Measurements from ENCODE around the gene PIK3R2.

The PIK3R2 gene

DNA sequence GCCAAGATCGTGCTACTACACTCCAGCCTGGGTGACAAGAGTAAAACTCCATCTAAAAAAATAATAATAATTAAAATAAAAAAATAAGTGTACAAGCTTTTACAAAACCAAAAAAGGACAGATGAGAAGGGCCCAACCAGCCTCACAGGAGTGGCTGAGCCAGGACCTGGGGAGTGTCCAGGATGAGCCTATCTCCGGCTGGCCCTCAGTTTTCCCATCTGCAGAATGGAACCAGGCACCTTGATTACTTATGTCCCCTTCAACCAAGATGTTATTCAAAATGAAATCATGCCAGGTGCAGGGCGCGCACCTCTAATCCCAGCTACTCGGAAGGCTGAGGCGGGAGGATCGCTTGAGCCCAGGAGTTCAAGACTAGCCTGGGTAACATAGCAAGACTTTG is 11.1 kb downstream of the PIK3R2 start:
- TF ChIP-seq L3MBTL2 (conservative IDR thresholded peaks at IDR 0.05) (no peak), LEF1 (IDR thresholded peaks at IDR 0.05; ENCODE audit: borderline replicate concordance) (no peak), ZNF384 (IDR thresholded peaks at IDR 0.05) (no peak), SP1 (IDR thresholded peaks at IDR 0.05) (no peak), CTBP1 (IDR thresholded peaks at IDR 0.05; ENCODE audit: borderline replicate concordance) (no peak), ARNT (IDR thresholded peaks at IDR 0.05) (no peak), NFRKB (IDR thresholded peaks at IDR 0.05) (no peak), ELF4 (IDR thresholded peaks at IDR 0.05) (no peak), FOXM1 (IDR thresholded peaks at IDR 0.05; ENCODE audit: borderline replicate concordance) (no peak), HDGF (IDR thresholded peaks at IDR 0.05; ENCODE audit: borderline replicate concordance) (no peak), TARDBP (IDR thresholded peaks at IDR 0.05) (no peak), FOXA1 (IDR thresholded peaks at IDR 0.05) (no peak), BHLHE40 (IDR thresholded peaks at IDR 0.05; ENCODE audit: borderline replicate concordance) (no peak), FOXK2 (IDR thresholded peaks at IDR 0.05) (no peak), SUZ12 (IDR thresholded peaks at IDR 0.05) (no peak)
- TF ChIP-seq, protein P1, sequence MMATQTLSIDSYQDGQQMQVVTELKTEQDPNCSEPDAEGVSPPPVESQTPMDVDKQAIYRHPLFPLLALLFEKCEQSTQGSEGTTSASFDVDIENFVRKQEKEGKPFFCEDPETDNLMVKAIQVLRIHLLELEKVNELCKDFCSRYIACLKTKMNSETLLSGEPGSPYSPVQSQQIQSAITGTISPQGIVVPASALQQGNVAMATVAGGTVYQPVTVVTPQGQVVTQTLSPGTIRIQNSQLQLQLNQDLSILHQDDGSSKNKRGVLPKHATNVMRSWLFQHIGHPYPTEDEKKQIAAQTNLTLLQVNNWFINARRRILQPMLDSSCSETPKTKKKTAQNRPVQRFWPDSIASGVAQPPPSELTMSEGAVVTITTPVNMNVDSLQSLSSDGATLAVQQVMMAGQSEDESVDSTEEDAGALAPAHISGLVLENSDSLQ (IDR thresholded peaks at IDR 0.05): no peak
- no peak for DNase-seq (ENCODE audit: extremely low spot score)
- ChIA-PET POLR2A (no interaction called here), CTCF (no interaction called here)

DNA sequence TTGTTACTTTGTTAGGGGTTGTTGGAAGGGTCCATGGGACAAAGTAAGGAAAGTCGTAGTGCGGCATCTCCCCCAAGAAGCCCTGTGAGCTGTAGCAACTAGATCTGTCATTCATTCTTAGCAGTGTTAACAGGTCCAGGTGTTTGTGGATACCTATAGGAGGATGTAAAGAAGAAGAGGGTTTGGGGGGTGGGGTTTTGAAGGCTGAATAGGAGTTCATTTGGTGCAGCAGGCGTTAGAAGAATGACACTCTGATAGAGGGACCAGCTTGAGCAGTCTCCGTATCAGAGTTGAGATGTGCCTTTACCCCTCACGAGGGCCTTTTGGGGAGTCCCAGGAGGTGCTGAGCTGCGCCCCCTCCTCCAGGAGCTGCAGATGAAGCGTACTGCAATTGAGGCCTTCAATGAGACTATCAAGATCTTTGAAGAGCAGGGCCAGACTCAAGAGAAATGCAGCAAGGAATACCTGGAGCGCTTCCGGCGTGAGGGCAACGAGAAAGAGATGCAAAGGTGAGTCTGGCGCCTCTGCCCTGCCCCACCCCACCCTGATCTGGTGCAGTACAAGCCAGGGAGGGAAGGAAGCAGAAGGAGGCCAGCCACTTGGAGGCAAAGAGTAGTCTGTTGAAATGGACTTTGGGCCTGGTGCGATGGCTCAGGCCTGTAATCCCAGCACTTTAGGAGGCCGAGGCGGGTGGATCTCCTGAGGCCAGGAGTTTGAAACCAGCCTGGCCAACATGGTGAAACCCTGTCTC is 13.0 kb downstream of the PIK3R2 start:
- TF ChIP-seq SUZ12 (IDR thresholded peaks at IDR 0.05) (no peak), TARDBP (IDR thresholded peaks at IDR 0.05) (no peak), ELF4 (IDR thresholded peaks at IDR 0.05) (no peak), FOXA1 (IDR thresholded peaks at IDR 0.05) (no peak), SP1 (IDR thresholded peaks at IDR 0.05) (no peak), ARNT (IDR thresholded peaks at IDR 0.05) (no peak), CTBP1 (IDR thresholded peaks at IDR 0.05; ENCODE audit: borderline replicate concordance) (no peak), LEF1 (IDR thresholded peaks at IDR 0.05; ENCODE audit: borderline replicate concordance) (no peak), HDGF (IDR thresholded peaks at IDR 0.05; ENCODE audit: borderline replicate concordance) (no peak), FOXK2 (IDR thresholded peaks at IDR 0.05) (no peak), FOXM1 (IDR thresholded peaks at IDR 0.05; ENCODE audit: borderline replicate concordance) (no peak)
- TF ChIP-seq, protein P1 (IDR thresholded peaks at IDR 0.05): no peak
- DNase-seq (ENCODE audit: extremely low spot score): no peak
- ChIA-PET POLR2A (no interaction called here), CTCF (interaction anchor here (0.8 to 1.4 kb wide), 3 partner anchors 9 to 87 kb away, joined by 3 to 4 read pairs (median 3); no protein-coding TSS in a partner anchor)

DNA sequence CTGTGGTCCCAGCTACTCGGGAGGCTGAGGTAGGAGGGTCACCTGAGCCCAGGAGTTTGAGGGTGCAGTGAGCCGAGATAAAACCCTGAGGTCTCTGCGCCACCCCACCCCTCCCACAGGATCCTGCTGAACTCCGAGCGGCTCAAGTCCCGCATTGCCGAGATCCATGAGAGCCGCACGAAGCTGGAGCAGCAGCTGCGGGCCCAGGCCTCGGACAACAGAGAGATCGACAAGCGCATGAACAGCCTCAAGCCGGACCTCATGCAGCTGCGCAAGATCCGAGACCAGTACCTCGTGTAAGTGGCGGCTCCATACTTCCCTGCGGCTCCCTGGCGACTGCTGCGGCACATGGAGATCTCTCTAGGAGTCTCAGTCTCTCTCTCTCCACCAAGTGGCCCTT is 14.0 kb downstream of the PIK3R2 start:
- POLR2A ChIA-PET: no interaction called here
- no peak for TF ChIP-seq TARDBP (IDR thresholded peaks at IDR 0.05)
- TF ChIP-seq LEF1 (IDR thresholded peaks at IDR 0.05; ENCODE audit: borderline replicate concordance): no peak
- no peak for TF ChIP-seq NFRKB (IDR thresholded peaks at IDR 0.05)
- TF ChIP-seq, protein P1 (IDR thresholded peaks at IDR 0.05): no peak
- no peak for TF ChIP-seq SUZ12 (IDR thresholded peaks at IDR 0.05)
- no peak for TF ChIP-seq SP1 (IDR thresholded peaks at IDR 0.05)
- no peak for TF ChIP-seq HDGF (IDR thresholded peaks at IDR 0.05; ENCODE audit: borderline replicate concordance)
- TF ChIP-seq CTBP1 (IDR thresholded peaks at IDR 0.05; ENCODE audit: borderline replicate concordance): no peak
- no peak for TF ChIP-seq ELF4 (IDR thresholded peaks at IDR 0.05)
- no peak for TF ChIP-seq BHLHE40 (IDR thresholded peaks at IDR 0.05; ENCODE audit: borderline replicate concordance)
- no peak for DNase-seq (ENCODE audit: extremely low spot score)
- CTCF ChIA-PET: interaction anchor here (1.1 kb wide), 1 partner anchor 54 kb away, joined by 3 read pairs; no protein-coding TSS in a partner anchor

DNA sequence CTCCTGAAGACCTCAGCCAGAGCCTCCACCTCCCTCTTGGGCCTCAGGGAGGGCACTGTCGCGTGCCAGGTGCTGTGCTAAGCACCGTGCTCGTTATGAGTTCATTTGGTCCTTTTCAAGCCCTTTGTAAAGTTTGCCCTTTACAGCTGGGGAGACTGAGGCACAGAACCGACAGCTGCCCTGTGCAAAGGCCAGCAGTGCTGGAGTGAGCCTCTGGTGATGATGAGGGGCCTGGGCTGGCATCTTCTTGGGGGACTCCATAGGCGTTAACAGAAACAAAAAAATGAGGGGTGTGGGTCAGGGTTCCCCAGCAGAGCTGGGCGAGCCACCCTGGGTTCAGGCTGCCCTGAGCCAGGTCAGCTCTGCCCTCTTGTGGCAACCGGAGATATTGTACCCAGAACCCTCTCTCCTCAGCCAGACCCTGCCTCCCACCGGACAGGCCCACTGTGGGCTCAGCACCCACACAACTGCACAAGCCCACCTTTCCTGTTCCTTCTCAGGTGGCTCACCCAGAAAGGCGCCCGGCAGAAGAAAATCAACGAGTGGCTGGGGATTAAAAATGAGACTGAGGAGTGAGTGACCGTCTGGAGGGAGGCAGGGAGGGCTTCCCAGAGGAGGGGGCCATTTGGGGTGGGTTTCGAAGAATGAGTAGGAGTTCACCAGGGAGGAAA is 15.1 kb downstream of the PIK3R2 start:
- TF ChIP-seq ZNF384 (IDR thresholded peaks at IDR 0.05) (no peak), BHLHE40 (IDR thresholded peaks at IDR 0.05; ENCODE audit: borderline replicate concordance) (no peak), FOXK2 (IDR thresholded peaks at IDR 0.05) (no peak), FOXM1 (IDR thresholded peaks at IDR 0.05; ENCODE audit: borderline replicate concordance) (no peak), LEF1 (IDR thresholded peaks at IDR 0.05; ENCODE audit: borderline replicate concordance) (no peak), SP1 (IDR thresholded peaks at IDR 0.05) (no peak)
- ChIA-PET CTCF (interaction anchor here (0.7 to 1.3 kb wide), 7 partner anchors 14 to 161 kb away, joined by 3 to 8 read pairs (median 3); no protein-coding TSS in a partner anchor), POLR2A (no interaction called here)
- DNase-seq (ENCODE audit: extremely low spot score): peak; percentile 82

DNA sequence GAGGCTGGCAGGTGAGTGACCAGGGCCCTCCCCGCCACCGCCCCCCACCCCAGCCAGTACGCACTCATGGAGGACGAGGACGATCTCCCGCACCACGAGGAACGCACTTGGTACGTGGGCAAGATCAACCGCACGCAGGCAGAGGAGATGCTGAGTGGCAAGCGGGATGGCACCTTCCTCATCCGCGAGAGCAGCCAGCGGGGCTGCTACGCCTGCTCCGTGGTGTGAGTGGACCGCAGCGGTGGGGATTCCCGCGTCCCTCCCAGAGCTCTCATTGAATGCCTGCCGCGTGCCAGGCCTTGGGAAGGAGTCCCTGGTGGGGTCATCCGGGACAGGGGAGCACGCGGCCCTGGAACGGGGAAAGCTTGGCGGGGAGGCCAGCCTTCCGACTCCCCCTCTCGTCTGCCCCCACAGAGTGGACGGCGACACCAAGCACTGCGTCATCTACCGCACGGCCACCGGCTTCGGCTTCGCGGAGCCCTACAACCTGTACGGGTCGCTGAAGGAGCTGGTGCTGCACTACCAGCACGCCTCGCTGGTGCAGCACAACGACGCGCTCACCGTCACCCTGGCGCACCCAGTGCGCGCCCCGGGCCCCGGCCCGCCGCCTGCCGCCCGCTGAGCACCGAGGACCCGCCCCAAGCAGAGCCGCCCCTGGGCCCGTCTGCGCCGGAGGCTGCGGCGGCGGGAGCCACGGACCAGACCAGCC is 15.9 kb downstream of the PIK3R2 start:
- POLR2A ChIA-PET: no interaction called here

More for the DNA sequence above, 15.9 kb downstream of the PIK3R2 start:
- CTCF ChIA-PET: interaction anchor here (0.7 to 1.3 kb wide), 5 partner anchors 30 to 107 kb away, joined by 3 to 8 read pairs (median 3); no protein-coding TSS in a partner anchor
- no peak for TF ChIP-seq TARDBP (IDR thresholded peaks at IDR 0.05)
- no peak for TF ChIP-seq SUZ12 (IDR thresholded peaks at IDR 0.05)
- TF ChIP-seq, protein P1 (IDR thresholded peaks at IDR 0.05): no peak
- DNase-seq (ENCODE audit: extremely low spot score): no peak
